Astrocyte of the spinal cord (primary cell): Measurements from ENCODE around the gene SNAP25.

Source experiments
- DNase-seq: peaks from one replicate; pipeline ENCODE4 v3.0.0; 2011; ENCODE audit warnings: low read depth, low spot score
- H3K4me3 ChIP-seq: 2 replicates; pipeline ENCODE4 v1.5.1; 2011; ENCODE audit warnings: low read depth, mild to moderate bottlenecking, low read length, moderate library complexity
- in situ Hi-C: cut with HindIII; loops from 2 replicates; pipeline ENCODE4 v1.10.0; 2017; ENCODE audit warnings: low sequenced_read_pairs
- TF ChIP-seq, protein P1 (sequence below): IDR thresholded peaks from 2 replicates; pipeline ENCODE4 v1.5.1; 2012; ENCODE audit warnings: low read depth, mild to moderate bottlenecking, low read length, inconsistent platforms

The SNAP25 gene

GRCh38 chr20:10315138-10315537 is 96.5 kb downstream of the SNAP25 start:
- TF ChIP-seq, protein P1, sequence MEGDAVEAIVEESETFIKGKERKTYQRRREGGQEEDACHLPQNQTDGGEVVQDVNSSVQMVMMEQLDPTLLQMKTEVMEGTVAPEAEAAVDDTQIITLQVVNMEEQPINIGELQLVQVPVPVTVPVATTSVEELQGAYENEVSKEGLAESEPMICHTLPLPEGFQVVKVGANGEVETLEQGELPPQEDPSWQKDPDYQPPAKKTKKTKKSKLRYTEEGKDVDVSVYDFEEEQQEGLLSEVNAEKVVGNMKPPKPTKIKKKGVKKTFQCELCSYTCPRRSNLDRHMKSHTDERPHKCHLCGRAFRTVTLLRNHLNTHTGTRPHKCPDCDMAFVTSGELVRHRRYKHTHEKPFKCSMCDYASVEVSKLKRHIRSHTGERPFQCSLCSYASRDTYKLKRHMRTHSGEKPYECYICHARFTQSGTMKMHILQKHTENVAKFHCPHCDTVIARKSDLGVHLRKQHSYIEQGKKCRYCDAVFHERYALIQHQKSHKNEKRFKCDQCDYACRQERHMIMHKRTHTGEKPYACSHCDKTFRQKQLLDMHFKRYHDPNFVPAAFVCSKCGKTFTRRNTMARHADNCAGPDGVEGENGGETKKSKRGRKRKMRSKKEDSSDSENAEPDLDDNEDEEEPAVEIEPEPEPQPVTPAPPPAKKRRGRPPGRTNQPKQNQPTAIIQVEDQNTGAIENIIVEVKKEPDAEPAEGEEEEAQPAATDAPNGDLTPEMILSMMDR: no peak
- in situ Hi-C loops: no loop called here
- H3K4me3 ChIP-seq: no peak overlapping the region
- DNase-seq: no peak

DNA sequence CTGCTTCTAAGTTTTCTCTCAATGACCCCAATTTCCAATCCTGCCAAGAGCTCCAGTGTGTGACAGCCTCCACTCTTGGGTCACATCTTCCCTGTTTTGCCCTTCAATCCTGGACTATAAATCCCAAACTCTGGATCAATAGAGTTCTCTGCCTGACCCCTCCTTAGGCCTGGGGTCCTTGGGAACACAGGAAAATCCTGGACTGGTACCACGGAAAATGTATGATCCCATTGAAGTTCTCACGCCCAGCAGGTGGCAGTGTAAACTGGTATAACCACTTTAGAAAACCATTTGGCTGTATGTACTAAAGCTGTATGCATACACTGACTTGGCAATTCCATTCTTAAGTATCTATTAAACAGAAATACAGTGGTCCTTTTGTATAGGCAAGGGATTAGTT is 98.0 kb downstream of the SNAP25 start:
- TF ChIP-seq, protein P1: peak; percentile 24
- in situ Hi-C loops: no loop called here
- H3K4me3 ChIP-seq: no peak overlapping the region
- no peak for DNase-seq

DNA sequence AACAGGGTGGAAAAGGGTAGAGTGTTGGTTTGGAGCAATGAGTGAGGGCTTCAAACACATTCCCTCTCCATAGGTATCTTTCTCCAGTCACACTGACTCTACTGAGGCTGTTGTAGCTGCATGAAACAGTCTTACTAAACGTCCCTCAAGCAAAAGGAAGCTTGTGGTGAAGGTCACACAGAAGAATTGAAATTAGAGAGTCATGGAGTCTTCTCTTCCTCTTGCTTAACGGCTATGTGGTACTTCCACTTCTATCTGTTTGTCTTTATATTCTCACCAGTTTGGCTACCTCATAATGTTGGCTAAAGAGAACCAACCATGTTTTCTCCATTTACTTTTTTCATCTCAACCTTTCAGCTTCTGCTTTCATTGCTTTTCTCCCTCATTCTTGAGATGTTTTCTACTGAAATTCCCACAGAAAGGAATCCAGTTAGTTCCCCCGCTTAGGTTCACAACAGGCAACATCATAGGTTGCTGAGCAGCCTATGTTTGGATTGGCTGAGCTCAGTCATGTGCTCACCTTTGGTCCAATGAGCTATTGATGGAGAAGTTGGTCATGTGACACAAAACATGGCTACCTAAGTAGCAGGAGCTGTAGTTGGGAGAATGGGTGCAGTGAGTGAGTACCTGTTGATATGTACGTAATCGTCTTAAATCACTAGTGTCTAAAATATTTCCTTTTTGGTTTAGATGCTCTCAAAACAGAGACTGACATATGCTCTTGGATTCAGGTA is 99.8 kb downstream of the SNAP25 start:
- H3K4me3 ChIP-seq: no peak overlapping the region
- TF ChIP-seq, protein P1: no peak
- in situ Hi-C loops: no loop called here
- no peak for DNase-seq

GRCh38 chr20:10319855-10320254 is 101.2 kb downstream of the SNAP25 start:
- TF ChIP-seq, protein P1: no peak
- in situ Hi-C loops: no loop called here
- H3K4me3 ChIP-seq: no peak overlapping the region
- DNase-seq: no peak

- TF ChIP-seq, protein P1: no peak
- no peak overlapping the region for H3K4me3 ChIP-seq
- in situ Hi-C loops: no loop called here
- no peak for DNase-seq
These were observed 102.6 kb downstream of the SNAP25 start for GRCh38 chr20:10321138-10321717.

GRCh38 chr20:10322073-10323012 is 103.7 kb downstream of the SNAP25 start:
- H3K4me3 ChIP-seq: no peak overlapping the region
- in situ Hi-C loops: no loop called here
- peak; percentile 24 for DNase-seq
- TF ChIP-seq, protein P1: no peak
